Measurements from ENCODE around the gene KCNK13.
"Not testable (repeated sequence)": the region's sequence is repeated elsewhere in the genome, so short reads cannot be mapped to it uniquely, and the experiment has no call there.

KCNK13 gene

DNA sequence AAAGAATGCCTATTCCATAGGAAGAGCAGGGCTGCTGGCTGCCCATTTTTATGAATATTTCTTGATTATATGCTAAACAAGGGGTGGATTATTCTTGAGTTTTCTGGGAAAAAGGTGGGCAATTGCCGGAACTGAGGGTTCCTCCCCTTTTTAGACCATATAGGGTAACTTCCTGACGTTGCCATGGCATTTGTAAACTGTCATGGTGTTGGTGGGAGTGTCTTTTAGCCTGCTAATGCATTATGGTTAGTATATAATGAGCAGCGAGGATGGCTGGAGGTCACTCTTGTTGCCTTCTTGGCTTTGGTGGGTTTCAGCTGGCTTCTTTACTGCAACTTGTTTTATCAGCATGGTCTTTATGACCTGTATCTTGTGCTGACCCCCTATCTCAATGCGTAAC is 138.8 kb downstream of the KCNK13 start:
- DNase-seq = not testable (repeated sequence)

GRCh38 chr14:90201344-90201743 is 139.6 kb downstream of the KCNK13 start:
- no peak for DNase-seq

GRCh38 chr14:90204516-90204915 is 142.7 kb downstream of the KCNK13 start:
- no peak for DNase-seq

GRCh38 chr14:90213099-90213748 is 151.4 kb downstream of the KCNK13 start:
- DNase-seq = no peak

- no peak for DNase-seq
These were observed 166.7 kb downstream of the KCNK13 start for GRCh38 chr14:90228478-90228877.

DNA sequence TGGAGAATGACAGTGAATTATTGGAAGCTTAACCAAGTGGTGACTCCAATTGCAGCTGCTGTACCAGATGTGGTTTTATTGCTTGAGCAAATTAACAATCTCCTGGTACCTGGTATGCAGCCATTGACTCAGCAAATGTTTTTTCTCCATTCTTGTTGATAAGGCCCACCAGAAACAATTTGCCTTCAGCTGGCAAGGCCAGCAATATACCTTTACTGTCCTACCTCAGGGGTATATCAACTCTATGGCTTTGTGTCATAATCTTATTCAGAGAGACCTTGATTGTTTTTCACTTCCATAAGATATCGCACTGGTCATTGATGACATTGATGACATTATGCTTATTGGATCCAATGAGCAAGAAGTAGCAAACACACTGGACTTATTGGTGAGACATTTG is 168.1 kb downstream of the KCNK13 start:
- not testable (repeated sequence) for DNase-seq

All from DMS79 (cell line).